Measurements from ENCODE around the gene SNX4.
"Not testable (repeated sequence)": the region's sequence is repeated elsewhere in the genome, so short reads cannot be mapped to it uniquely, and the experiment has no call there.

The SNX4 gene

DNA sequence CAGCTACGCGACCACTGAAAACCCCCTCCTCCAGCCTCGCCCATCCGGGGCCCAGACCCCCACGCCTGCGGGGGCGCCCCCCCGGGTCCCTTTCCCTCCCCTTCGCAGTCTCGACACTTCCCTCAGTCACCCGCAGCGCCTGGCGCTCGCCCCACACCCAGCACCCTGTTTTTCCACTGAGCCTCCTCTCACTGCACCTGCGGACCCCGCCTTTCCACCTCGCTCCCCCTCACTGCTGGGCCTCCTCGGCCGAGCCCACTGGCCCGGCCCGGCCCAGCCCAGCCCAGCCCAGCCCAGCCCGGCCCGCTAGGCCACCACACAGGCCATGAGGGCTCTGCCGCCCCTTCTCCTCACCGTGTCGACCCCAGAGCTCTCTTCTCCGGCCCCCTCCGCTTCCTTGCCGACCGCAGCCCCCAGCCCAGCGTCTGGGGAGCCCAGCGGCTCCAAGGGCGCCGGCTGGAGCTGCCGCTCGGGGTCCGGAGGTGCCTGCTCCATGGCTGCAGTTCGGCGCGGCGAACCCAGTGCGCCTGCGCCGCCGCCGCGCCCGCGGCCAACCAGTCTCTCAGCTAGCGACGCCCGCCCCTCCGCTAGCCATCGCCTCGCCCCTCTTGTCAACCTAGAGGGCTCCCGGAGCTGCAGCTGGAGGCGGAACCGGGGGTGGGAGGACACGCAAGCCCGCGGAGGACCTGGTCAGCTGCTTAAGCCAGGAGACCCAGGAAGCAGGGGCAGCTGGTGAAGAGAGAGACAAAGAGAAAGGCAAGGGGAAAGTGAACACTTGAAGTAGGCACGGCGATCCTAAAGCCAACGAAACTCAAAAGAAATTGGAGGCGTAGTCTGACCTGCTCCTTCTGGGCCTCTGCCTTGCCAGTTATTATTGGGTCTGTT is at the start of gene SNX4:
Gene SNX4, minus strand, starts transcription at position 525 of the 885 bp plus-strand sequence. Its CDS starts 30 bp downstream, at position 495.
- DNase-seq (ENCODE audit: low read depth), result peak; percentile 73

DNA sequence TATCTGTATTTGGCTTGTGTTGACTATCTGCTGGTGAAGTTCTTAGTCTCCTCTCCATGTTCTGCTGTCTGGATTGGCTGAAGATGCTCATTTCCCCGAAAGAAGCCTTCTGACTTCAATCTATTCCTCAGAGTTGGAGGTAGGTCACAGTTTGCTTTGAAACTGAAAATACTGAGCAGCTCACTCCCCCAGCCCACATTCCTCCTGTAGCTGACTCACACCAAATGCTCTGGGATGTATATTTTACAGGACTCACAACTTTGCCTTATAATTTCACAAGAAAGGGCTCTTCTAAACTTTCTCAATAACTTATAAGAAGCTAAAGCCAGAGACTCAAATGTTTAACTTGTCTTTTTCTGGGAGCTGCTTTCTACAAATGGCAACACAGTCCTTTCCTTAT is 36.3 kb upstream of the SNX4 start:
- peak; percentile 5 for DNase-seq (ENCODE audit: low read depth)

DNA sequence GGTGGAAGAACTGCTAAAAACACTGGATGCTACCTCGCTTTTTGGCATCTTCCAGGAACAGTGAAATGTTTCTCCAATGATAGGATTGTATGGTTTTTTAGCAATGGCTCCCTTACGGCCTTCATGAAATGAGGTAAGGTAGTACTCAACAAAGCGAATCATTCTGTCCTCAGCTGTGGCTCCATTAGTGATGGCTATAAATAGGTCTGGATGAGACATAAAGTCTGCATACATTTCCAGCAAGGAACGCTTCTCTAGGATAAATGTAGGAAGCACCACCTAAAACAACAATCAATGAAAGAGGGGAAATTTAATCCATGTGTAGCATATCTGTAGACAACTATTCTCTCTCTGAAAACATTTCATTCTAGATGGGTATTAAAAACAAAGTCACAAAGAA is 32.4 kb upstream of the SNX4 start:
- DNase-seq (ENCODE audit: low read depth), result no peak

DNA sequence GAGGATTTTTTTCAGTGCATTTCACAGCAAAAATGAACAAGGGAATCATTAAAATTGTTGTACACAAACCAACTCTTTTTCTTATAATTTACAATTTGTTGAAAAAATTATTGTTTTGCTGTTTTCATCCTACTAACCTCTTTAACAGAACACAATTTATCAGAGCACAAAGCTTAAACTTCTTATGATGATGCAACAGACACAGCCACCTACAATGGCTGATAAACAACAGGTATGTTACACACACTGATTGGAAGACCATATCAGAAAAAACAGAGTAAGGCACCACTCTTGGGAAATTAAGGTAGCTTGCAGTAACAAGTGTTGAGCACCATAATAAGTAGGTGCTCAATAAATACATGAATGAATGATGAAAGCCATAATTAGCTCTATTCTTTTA is 8.9 kb upstream of the SNX4 start:
- no peak for DNase-seq (ENCODE audit: low read depth)

DNA sequence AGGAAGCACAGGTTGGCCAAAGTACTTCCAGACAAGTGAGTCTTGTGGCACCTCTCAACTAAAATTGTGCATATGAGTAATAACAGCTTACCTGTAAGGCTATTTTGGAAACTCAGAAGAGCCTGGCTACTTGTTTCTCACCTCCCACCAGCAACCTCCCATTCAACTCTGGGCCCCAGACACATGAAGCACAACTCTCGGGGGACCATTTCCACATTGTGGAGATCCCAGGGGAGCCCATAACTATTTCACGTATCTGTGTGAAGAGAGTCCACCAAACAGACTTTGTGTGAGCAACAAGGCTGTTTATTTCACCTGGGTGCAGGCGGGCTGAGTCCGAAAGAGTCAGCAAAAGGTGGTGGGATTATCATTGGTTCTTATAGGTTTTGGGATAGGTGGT is 5.2 kb upstream of the SNX4 start:
- DNase-seq (ENCODE audit: low read depth), result no peak

DNA sequence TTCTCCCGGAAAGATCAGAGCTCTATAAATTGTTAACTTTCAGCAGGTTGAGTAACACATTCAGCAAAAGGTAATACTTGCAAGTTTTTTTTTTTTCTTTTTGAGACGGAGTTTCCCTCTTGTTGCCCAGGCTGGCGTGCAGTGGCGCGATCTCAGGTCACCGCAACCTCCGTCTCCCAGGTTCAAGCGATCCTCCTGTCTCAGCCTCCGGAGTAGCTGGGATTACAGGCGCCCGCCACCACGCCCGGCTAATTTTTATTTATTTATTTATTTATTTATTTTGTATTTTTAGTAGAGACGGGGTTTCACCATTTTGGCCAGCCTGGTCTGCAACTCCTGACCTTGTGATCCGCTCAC is 539 bp upstream of the SNX4 start:
- not testable (repeated sequence) for DNase-seq (ENCODE audit: low read depth)

DNA sequence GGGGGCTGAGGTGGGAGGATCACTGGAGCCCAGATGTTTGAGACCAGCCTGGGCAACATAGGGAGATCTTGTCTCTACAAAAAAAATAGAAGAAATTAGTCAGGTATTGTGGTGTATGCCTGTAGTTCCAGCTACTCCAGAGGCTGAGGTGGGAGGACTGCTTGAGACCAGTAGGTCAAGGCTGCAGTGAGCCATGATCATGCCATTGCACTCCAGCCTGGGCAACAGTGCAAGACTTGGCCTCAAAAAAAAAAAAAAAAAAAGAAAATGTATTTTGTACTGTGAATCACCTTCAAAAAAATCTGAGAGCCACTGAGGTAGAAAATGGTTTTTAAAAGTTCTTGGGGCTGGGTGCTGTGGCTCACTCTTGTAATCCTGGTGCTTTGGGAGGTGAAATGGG is 4.6 kb downstream of the SNX4 start:
- no peak for DNase-seq (ENCODE audit: low read depth)

DNA sequence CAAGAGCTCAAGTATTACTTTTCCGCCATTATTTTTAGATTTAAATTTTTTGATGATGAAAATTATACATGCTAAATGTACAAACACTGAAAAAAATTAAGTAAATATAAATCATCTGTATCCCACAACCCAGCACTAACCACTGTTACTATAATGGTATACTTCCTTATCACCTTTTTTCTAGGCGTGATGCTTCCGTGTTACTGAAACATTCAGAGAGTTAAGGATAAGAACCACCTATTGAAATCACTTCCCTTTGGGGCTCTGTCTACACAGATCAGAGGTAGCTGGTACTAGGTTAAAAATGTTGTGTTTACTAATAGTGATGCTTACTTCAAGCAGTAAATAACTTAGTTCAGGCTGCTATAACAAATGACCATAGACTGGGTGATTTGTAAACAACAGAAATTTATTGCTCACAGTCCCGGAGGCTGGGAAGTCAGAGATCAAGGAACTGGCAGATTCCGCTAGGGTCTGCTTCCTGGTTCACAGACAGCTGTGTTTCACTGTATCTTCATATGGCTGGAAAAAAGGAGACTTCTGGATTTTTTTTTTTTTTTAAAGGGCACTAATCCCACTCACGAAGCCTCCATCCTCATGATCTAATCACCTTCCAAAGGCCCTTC is 6.4 kb downstream of the SNX4 start:
- no peak for DNase-seq (ENCODE audit: low read depth)

DNA sequence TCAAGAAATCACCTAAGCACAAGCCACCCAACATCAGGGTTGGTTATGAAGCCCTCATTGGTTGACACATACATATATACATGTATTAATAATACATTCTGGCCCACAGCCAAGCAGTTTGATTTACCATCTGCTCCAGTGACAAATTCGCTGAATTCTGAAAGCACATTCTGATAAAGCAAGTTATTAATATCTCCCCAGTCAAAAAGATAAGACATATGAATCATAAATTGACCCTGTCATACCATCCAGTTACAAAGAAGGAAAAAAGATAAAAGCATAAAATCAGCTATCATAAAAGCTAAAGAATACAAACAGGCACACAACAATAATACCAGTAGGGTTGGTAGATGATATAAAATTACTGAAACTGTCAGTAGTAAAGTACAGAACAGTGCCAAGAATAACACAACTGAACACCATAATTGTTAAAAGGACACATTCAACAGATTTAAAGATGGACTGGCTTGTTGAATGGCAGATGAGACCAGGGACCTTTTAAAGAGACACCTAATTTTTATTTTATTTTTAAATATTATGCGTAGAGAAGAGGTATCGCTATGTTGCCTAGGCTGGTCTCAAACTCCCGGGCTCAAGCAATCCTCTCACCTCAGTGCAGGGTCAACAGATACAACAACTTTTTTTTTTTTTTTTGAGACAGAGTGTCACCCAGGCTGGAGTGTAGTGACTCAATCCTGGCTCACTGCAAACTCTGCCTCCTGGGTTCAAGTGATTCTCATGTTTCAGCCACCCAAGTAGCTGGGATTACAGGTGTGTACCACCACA is 7.7 kb downstream of the SNX4 start:
- DNase-seq (ENCODE audit: low read depth), result peak; percentile 77

DNA sequence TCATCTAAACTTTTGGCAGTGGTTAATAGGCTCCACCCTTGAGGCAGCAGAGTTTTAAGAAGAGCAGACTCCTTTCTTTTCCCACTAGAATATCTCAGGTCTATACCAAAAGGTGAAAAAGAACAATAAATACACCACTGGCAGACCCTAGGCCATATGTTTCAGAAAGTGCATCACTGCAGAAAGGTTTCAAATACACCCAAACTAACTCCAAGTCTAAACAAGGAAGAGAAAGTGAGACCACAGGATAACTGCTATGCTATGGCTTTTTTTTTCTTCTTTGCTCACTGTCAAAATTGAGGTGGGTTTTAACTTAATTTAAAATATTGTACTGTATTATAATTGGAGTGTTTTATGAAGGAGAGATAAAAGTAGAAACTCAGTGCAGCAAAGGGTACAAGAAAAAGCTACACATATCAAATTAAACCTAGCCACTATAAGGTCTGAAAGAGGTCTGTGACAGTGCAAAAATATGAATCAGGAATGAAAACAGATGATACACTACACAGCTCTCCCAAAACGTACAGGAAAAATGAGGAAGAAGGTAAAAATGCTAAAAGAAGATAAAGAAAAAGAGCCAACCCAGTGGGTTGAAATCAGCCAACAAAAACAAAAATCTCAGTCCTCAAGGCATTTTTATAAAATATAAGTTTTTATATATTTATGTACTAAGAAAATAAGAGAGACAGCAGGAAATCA is 8.4 kb downstream of the SNX4 start:
- DNase-seq (ENCODE audit: low read depth), result no peak

DNA sequence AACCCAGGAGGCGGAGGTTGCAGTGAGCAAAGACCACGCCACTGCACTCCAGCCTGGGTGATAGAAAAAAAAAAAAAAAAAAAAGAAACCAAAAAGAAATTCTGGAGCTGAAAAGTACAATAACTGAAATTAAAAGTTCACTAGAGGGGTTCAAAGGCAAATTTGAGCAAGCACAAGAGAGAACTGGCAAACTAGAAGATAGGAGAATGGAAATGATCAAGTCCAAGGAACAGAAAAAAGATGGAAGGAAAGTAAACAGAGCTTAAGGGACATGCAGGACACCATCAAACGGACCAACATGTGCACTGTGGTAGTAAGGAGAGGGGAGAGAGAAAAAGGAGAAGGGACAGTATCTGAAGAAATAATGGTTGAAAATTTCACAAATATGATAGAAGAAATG is 12.9 kb downstream of the SNX4 start:
- DNase-seq (ENCODE audit: low read depth), result no peak

DNA sequence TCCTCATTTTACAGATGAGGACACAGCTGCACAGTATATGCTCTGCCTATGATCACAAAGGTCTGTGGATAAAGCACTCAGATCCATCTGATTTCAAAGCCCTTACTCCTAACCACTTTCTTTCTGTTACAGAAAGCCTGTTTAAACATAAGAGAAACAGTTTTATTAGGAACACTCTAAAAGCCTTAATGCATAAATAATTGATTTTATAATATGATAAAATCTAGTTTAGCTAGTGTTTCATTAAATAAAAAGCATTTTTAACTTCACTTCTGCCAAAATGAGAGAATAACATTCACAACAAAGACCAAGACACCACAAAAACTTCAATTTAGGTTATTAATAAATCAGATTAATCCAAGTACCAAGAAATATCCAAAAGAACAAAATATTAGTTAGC is 21.4 kb downstream of the SNX4 start:
- no peak for DNase-seq (ENCODE audit: low read depth)

DNA sequence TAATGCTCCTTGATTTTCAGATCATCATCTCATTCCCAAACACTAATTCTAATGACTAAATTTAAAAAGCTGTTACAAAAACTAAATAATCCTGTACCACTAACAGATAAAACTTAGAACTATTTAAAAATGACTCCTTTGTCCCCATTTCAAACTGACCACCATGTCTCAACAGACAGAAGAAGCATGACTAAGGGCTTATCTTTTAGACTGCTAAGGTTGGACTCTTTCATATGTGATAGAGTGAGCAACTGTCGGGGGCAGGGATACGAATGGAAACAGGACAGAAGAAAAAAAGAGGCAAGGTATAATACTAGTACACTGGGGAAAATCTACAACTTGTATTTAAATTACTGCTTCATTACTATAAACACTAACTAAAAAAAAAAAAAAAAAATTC is 23.3 kb downstream of the SNX4 start:
- no peak for DNase-seq (ENCODE audit: low read depth)

DNA sequence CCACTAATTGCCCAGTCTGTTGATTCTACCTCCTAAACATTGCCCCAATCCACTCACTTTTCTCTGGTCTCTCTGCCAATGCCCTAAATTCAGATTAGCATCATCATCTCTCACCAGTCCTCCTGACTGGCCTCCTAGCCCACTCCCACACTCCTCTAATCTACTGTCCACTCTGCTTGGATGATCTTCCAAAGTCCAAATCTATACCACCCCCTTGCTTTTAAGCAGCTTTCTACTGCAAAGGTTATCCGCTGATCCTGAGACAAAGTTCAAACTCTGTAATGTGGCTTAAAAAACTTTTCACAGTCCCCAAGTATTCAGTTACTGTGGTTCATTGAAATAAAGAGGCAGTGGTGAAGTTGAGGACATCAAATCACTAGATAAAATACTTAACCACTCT is 37.6 kb downstream of the SNX4 start:
- DNase-seq (ENCODE audit: low read depth), result no peak

DNA sequence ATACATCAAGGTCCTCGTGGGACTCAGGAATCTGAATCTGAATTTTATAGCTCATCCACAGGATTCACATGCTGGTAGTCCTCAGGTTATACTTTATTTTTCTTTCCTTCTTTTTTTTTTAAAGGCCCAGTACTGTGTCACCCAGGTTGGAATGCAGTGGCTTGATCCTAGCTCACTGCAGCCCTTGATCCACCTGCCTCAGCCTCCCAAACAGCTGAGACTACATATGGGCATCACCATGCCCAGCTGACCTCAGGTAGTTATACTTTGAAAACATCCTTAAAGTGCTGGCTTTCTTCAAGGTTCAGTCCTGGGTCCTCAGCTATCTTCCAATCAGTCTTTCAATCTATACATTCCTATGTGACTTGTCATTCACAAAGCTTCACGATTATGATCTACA is 38.2 kb downstream of the SNX4 start:
- no peak for DNase-seq (ENCODE audit: low read depth)

DNA sequence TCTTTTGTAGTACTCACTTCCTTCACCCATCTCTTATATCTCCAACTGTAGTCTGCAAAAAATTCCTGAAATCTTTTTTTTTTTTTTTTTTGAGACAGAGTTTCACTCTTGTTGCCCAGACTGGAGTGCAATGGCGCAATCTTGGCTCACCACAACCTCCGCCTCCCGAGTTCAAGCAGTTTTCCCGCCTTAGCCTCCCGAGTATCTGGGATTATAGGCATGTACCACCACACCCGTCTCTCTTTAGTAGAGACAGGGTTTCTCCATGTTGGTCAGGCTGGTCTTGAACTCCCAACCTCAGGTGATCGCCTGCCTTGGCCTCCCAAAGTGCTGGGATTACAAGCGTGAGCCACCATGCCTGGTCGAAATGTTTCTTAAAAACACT is 38.6 kb downstream of the SNX4 start:
- DNase-seq (ENCODE audit: low read depth), result not testable (repeated sequence)

DNA sequence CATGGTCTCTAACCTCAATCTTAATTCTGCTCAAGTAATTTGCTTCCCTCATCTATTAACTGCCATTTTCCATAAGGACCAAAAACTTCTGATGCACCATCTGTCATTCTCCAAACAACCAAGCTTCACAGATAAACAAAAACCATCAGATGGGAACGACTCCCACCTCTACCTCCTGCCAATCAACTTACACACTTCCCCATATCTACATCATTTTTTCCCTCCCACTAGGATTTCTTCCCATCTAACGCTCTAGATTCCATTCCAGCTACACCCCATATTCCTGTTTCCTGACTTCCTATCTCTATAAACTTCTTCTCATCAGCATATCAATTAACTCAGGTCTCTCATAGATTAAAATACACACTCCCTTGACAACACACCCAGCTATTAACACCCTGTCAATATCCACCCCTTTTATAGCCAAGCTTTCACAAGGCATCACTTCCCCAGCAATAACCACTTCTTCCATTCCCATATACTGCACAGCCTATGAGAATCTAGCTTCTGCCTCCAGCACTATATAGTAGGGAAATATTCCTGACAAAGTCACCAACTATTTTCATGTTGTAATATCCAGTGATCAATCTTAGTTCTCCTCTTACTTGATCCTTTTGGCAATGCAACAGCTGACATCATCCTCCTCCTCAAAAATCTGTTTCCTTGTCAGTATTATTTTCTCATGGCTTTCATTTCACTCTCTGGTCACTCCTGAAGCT is 39.2 kb downstream of the SNX4 start:
- peak; percentile 79 for DNase-seq (ENCODE audit: low read depth)

DNA sequence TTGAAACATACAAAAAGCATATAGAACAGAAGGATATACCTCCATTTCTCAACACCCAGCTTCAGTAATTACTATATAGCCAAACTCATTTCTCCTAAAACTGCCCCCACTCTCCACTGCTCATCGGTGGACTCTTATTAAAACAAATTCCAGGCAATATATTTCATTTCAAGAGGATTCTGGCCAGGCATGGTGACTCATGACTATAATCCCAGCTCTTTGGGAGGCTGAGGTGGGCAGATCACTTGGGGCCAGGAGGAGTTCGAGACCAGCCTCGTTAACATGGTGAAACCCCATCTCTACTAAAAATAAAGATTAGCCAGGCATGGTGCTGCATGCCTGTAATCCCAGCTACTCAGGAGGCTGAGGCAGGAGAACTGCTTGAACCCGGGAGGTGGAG is 40.9 kb downstream of the SNX4 start:
- no peak for DNase-seq (ENCODE audit: low read depth)

DNA sequence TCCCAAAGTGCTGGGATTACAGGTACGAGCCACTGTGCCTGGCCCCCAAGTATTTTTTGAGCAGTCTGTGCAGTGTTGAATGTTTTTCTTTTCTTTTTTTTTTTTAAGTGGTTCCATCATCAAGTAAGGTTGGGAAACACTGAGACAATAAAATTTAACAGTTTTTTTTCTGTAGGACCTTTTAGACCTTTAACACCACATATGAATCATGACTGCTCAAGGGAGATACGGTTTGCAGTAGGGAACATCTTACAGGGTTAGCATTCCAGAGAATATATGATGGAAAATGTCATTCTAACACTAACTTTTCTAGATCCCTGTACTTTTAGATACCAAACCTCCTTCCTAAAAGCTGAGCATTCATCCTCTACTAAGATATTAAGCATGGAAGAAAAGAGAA is 41.7 kb downstream of the SNX4 start:
- peak; percentile 34 for DNase-seq (ENCODE audit: low read depth)

DNA sequence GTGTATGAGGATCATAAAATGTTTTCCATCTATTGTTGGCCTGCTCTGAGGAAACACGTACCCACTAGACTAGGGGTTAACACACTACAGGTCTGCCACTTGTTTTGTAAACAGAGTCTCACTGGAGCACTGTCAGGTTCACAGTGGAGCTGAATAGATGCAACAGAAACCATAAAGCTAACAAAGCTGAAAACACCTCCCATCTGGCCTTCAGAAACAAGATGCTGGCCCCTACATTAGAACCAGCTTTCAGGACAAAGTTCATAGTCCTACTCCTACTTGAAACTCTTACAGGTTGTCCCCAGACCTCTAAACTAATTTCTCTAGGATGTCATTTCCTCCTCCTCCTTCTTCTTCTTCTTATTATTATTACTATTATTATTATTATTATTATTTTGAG is 42.3 kb downstream of the SNX4 start:
- no peak for DNase-seq (ENCODE audit: low read depth)

DNA sequence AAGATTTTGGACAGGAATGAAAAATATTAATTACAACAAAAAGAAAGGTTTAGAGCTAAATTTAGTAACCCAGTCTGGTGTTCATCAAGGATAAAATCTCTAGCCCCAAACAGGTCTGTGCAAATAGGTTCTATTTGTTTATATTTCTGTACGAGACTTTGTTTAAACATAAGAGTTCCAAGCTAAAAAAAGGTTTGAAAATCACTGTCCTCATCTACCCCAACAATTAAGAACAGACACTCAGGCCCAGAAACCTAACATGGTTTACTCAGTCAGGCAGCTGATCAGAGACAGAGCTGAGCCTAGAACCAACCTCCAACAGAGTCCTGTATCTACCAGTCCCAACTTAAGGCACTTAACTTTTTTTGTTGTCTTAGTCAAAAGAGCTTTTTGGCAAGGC is 49.3 kb downstream of the SNX4 start:
- no peak for DNase-seq (ENCODE audit: low read depth)

Data from HS-5 (cell line).